Hair follicular keratinocyte (primary cell): ENCODE data around the gene ZNF570. TPM values are rescaled to one million over a fixed set of nuclear protein-coding genes. Genes with fewer than 3 reads are reported as not detected.

Experiments
- total RNA-seq: library from RNA; depleted of rRNA; stranded (reverse); fragments of >200 nt; gene quantifications from 2 replicates; pipeline ENCODE4 v1.2.3, GENCODE V29; 2015

ZNF570 gene
- total RNA-seq: 2.8 and 5.2 TPM in 2 replicates

DNA sequence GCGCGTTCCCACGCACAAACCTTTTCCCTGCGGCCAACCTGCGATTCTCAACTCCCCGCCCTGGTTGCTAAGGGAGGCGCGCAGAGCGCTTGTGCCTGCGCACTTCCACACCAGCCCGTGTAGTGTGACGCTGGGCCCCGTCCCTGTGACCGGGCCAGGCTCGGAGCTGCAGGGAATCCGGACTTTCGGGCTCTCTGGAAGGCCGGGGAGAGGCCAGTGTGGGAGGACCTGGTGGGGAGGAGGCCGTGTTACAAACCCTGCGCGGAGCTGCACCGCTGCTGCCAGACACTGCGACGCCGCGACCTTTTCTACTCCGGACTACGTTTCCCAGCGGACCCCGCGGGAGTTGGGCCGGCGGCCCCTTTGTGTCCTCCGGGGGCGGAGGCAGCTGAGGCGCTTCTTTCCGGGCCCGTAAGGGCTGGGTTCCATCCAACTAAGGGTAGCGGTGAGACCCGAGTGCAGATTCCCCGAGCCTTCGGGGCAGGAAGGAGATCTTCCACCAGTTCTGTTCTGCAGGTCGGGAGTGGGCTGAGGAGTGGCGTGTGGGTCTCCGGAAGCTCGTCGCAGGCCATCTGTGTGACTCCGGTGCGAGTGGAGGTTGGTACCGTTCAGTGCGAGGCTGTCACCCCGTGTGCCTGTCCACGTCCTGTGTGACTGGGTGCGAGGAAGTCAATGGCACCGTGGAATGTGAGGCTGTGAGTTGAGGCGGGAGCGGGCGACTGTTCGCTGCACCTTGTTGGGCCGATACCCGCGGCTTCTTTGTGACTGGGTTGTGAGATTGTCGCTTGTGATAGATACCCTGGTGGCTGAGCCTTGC, at the start of gene ZNF570:
Gene ZNF570 (plus strand): TSS at position 396 of the 817 bp plus-strand sequence. CDS start 999 bp downstream, outside the sequence.

DNA sequence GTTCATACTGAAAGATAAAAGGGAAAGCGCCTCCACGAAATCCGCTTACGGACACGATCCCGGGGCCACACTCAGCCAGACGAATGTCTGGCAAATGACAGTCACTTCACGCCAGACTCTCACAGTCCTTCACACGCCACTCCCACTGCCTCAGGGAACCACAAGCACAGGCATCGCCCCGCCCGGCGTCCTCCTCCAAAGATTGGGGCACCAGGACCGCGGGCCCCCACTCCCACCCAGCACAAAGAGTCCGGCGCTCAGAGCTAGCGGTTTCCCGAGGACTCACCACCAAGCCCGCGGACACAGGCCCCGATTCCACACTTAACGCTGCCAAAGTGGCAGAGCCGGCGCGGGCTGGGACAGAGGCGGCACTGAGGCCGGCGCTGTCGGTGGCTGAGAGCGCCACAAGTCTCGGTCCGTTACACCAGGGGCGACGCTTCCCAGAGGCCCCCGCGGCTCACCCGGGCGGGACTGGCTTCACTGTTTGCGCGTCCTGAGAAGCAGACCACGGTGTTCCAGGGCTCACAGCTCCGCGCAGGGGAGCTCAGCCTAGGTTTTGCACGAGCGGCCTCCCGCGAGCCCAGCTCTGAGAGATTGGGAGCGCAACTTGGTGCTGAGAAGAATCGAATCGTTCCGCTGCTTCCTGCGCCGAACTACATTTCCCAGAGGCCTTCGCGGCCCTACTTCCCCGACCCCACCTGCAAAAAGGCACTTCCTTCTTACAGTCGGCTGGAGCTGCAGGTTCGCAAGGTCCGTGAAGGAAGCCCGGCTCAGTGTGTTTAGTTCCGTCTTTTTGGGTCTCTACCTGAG, 2.2 kb upstream of the ZNF570 start, which contains the start of gene ZNF569:
Gene ZNF569 (minus strand): TSS at position 647 of the 810 bp plus-strand sequence. CDS start 22,523 bp downstream, outside the sequence.

DNA sequence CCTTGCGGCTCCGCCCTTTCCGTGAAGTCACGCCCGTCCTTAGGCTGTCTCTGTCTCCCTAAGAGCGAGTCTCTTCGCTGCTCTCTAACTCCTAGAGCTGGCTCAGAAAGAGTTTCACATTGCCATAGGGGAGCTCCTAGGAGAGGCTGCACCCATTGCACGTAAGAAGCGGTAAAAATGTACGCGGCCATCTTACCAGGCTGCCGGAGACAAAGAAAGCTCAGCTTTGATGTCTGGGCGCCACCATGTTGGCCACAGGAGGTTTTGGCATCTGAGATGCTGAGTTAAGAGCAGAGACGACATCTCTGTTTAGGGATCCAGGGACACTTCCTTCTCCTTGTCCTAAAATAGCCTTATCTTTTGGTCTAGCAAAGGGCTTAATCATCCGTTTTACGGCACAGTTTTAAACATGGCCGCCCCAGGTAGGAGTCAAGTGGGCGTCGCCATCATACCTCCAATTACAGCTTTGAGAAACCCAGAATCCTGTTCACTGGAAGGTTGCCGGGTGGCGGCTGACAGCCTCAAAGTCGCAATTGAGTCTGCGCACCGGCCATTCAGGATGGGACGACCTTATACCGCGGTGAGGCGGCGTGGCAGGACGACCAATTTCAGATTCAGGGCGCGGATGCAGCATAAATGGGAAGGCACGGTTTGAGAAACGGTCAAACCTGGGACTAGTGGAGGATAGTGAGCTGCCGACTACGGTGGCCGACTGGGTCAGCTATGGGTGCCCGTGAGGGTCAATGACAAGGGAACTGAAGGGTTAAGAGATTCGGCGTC, 37.4 kb downstream of the ZNF570 start, which contains the start of gene ZNF793:
Gene ZNF793 (plus strand): TSS at position 553 of the 780 bp plus-strand sequence. CDS start 16,501 bp downstream, outside the sequence.

Other genes starting within 250 kb of the ZNF570 start
- gene ZNF527, start 98.3 kb upstream of the ZNF570 start, total RNA-seq: 1.2 and 1.6 TPM in 2 replicates
- gene ZNF569, start 1.9 kb upstream of the ZNF570 start, total RNA-seq: 2.4 and 4.8 TPM in 2 replicates
- gene ZNF793, start 37.6 kb downstream of the ZNF570 start, total RNA-seq: 1.2 and 1.9 TPM in 2 replicates
- gene ZNF571, start 125.4 kb downstream of the ZNF570 start, total RNA-seq: 0.95 and 1.8 TPM in 2 replicates
- gene ZNF540, start 125.5 kb downstream of the ZNF570 start, total RNA-seq: 0.08 TPM in 1 of 2 replicates, not detected in the other
- gene ZFP30, start 186.1 kb downstream of the ZNF570 start, total RNA-seq: 4.9 and 7.2 TPM in 2 replicates